GM23338 (cell line): ENCODE results near the gene ART1. TPM values are rescaled to one million over a fixed set of nuclear protein-coding genes. Genes with fewer than 3 reads are reported as not detected.

ENCODE experiments used
- ATAC-seq: fragments of 200-7000 bp; cut with Tn5 transposase; 3 replicates; pipeline ENCODE4 v1.9.1; 2020
- DNase-seq: peaks from one replicate; pipeline ENCODE4 v3.0.0-alpha.2; 2015; ENCODE audit warnings: low spot score
- H2AFZ ChIP-seq: fragments of 200-600 bp; sonication (generic); 2 replicates; pipeline ENCODE4 v1.8.0; 2016; ENCODE audit warnings: antibody characterized with exemption, mild to moderate bottlenecking, moderate library complexity
- H3F3A ChIP-seq: fragments of 200-600 bp; sonication (generic); replicated peaks from 2 replicates; pipeline ENCODE4 v1.8.0; 2017; ENCODE audit warnings: antibody characterized with exemption, mixed run types, low read depth
- H3K27ac ChIP-seq: fragments of 200-600 bp; sonication (generic); 2 replicates; pipeline ENCODE4 v1.6.1; 2016; ENCODE audit warnings: low read depth
- H3K27me3 ChIP-seq: fragments of 200-600 bp; sonication (generic); 2 replicates; pipeline ENCODE4 v1.8.0; 2016; ENCODE audit warnings: mild to moderate bottlenecking, mixed run types, moderate library complexity; ENCODE audit not compliant: insufficient read depth
- H3K36me3 ChIP-seq: fragments of 200-600 bp; sonication (generic); 2 replicates; pipeline ENCODE4 v1.8.0; 2016; ENCODE audit warnings: mild to moderate bottlenecking; ENCODE audit not compliant: insufficient read depth
- H3K4me1 ChIP-seq: fragments of 200-600 bp; sonication (generic); 2 replicates; pipeline ENCODE4 v1.8.0; 2016; ENCODE audit warnings: mild to moderate bottlenecking, moderate library complexity; ENCODE audit not compliant: insufficient read depth
- H3K4me2 ChIP-seq: fragments of 200-600 bp; sonication (generic); 2 replicates; pipeline ENCODE4 v1.7.1; 2017; ENCODE audit warnings: mixed run types
- H3K4me3 ChIP-seq: fragments of 200-600 bp; sonication (generic); 2 replicates; pipeline ENCODE4 v1.6.1; 2016; ENCODE audit warnings: mixed run types
- H3K79me2 ChIP-seq: fragments of 200-600 bp; sonication (generic); replicated peaks from 2 replicates; pipeline ENCODE4 v1.8.0; 2017; ENCODE audit warnings: mild to moderate bottlenecking; ENCODE audit not compliant: insufficient read depth
- H3K9me2 ChIP-seq: fragments of 200-600 bp; sonication (generic); 2 replicates; pipeline ENCODE4 v1.8.0; 2017; ENCODE audit not compliant: insufficient read depth
- H4K20me1 ChIP-seq: fragments of 200-600 bp; sonication (generic); replicated peaks from 2 replicates; pipeline ENCODE4 v1.8.0; 2017; ENCODE audit warnings: mild to moderate bottlenecking; ENCODE audit not compliant: insufficient read depth
- H3K27ac Mint-ChIP-seq: 2 replicates; pipeline ENCODE4 v1.8.0; 2020; ENCODE audit warnings: inconsistent platforms, mild to moderate bottlenecking, moderate library complexity, mixed read lengths
- H3K27me3 Mint-ChIP-seq: 3 replicates; pipeline ENCODE4 v1.8.0; 2022; ENCODE audit warnings: low read depth, mild to moderate bottlenecking, moderate library complexity, mixed read lengths, inconsistent platforms; ENCODE audit not compliant: insufficient read depth, poor library complexity
- H3K36me3 Mint-ChIP-seq: 3 replicates; pipeline ENCODE4 v1.8.0; 2021; ENCODE audit warnings: low read depth, mild to moderate bottlenecking, inconsistent platforms, moderate library complexity, mixed read lengths
- H3K4me1 Mint-ChIP-seq: 3 replicates; pipeline ENCODE4 v1.8.0; 2020; ENCODE audit warnings: mild to moderate bottlenecking, inconsistent platforms, mixed read lengths
- H3K4me3 Mint-ChIP-seq: 3 replicates; pipeline ENCODE4 v1.8.0; 2021; ENCODE audit warnings: moderate library complexity, mild to moderate bottlenecking, inconsistent platforms, mixed read lengths
- H3K9me3 Mint-ChIP-seq: 3 replicates; pipeline ENCODE4 v1.8.0; 2020; ENCODE audit warnings: moderate library complexity, mild to moderate bottlenecking, inconsistent platforms, mixed read lengths
- CREB1 ChIP-seq: fragments of 250-450 bp; sonication (Bioruptor Pico); IDR thresholded peaks from 2 replicates; pipeline ENCODE4 v1.5.0; 2020; ENCODE audit warnings: low read depth, mild to moderate bottlenecking, moderate library complexity
- EZH2 ChIP-seq: fragments of 200-600 bp; sonication (generic); IDR thresholded peaks from one replicate; pipeline ENCODE4 v1.8.0; 2017; ENCODE audit warnings: antibody characterized with exemption, mild to moderate bottlenecking, low read depth; ENCODE audit not compliant: unreplicated experiment
- EZH2phosphoT487 ChIP-seq: fragments of 200-600 bp; sonication (generic); IDR thresholded peaks from one replicate; pipeline ENCODE4 v1.8.1; 2018; ENCODE audit warnings: antibody characterized with exemption; ENCODE audit not compliant: unreplicated experiment
- JUNB ChIP-seq: IDR thresholded peaks from one replicate; pipeline ENCODE4 v1.6.1; 2016; ENCODE audit warnings: antibody characterized with exemption; ENCODE audit not compliant: unreplicated experiment
- NANOG ChIP-seq: IDR thresholded peaks from 2 replicates; pipeline ENCODE4 v1.6.1; 2016; ENCODE audit warnings: antibody characterized with exemption, borderline replicate concordance
- POLR2AphosphoS5 ChIP-seq: IDR thresholded peaks from 2 replicates; pipeline ENCODE4 v1.6.1; 2016; ENCODE audit warnings: antibody characterized with exemption, low read depth
- STAT1 ChIP-seq: IDR thresholded peaks from one replicate; pipeline ENCODE4 v1.6.1; 2016; ENCODE audit warnings: antibody characterized with exemption; ENCODE audit not compliant: unreplicated experiment
- ZNF114 ChIP-seq: fragments of 250-450 bp; sonication (Bioruptor Pico); IDR thresholded peaks from 2 replicates; pipeline ENCODE4 v1.5.0; 2020; ENCODE audit warnings: mild to moderate bottlenecking, moderate library complexity
- ZNF331 ChIP-seq: fragments of 250-450 bp; sonication (Bioruptor Pico); IDR thresholded peaks from 2 replicates; pipeline ENCODE4 v1.5.0; 2020; ENCODE audit warnings: low read depth, mild to moderate bottlenecking, moderate library complexity
- polyA plus RNA-seq: library from polyadenylated mRNA; unstranded; fragments of >200 nt; fragmentation: Nextera tagmentation; extraction: Ambion mirVana; gene quantifications from 2 replicates; pipeline ENCODE4 v1.2.1, GENCODE V29; 2016
- total RNA-seq: library from RNA; depleted of rRNA; stranded (reverse); fragments of >200 nt; shearing (Covaris generic); gene quantifications from 2 replicates; pipeline ENCODE4 v1.2.3, GENCODE V29; 2014
- TF ChIP-seq, protein P1 (sequence below), 2 experiments: fragments of 200-600 bp in 1 of 2; sonication (generic) in 1 of 2; conservative IDR thresholded peaks; 2 replicates each; pipeline versions ENCODE4 v1.5.1 to v1.6.1; 2016 to 2017; ENCODE audit warnings: antibody characterized with exemption in 2 of 2, low read depth in 2 of 2, mild to moderate bottlenecking in 2 of 2, moderate library complexity in 1 of 2
- TF ChIP-seq, protein P2 (sequence below): IDR thresholded peaks from one replicate; pipeline ENCODE4 v1.6.1; 2018; ENCODE audit warnings: antibody characterized with exemption; ENCODE audit not compliant: unreplicated experiment
- TF ChIP-seq, protein P3 (sequence below): IDR thresholded peaks from 2 replicates; pipeline ENCODE4 v1.6.1; 2016; ENCODE audit warnings: antibody characterized with exemption
- TF ChIP-seq, protein P4 (sequence below): fragments of 250-450 bp; sonication (Bioruptor Pico); IDR thresholded peaks from 2 replicates; pipeline ENCODE4 v1.5.0; 2020; ENCODE audit warnings: mild to moderate bottlenecking, moderate library complexity

ART1 gene
- total and polyA plus RNA-seq, 2 experiments from 2014 or later = not detected

DNA sequence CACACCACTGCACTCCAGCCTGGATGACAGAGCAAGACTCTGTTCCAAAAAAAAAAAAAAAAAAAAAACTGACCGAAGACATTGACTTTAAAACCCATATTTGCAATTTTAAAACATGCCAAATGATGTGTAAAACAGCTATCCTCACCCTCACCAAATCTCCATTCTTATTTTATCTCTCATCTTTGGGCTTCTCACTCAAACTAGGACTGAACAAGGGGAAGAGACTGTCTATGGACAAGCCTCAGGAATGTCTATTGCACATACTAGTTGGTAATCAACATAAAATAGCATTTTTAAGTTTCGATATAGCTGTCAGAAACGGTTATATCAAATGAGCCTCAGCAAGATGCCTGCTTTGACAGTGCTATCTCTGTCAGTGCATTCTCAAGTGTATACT lies 34.1 kb downstream of the ART1 start:
- Mint-ChIP-seq H3K4me3 (no peak overlapping the region), H3K27me3 (peaks cover 3% of the 10 kb centered on the region), H3K9me3 (no peaks in the 10 kb centered on the region), H3K36me3 (peaks cover 85% of the 10 kb centered on the region), H3K27ac (no peak overlapping the region), H3K4me1 (no peaks in the 10 kb centered on the region)
- no peak overlapping the region for H2AFZ ChIP-seq
- ATAC-seq (no peak), DNase-seq (no peak)
- H3K79me2 ChIP-seq = no peaks in the 10 kb centered on the region
- no peak overlapping the region for H3K27ac ChIP-seq
- H3K4me3 ChIP-seq = no peak overlapping the region
- H3K4me2 ChIP-seq = no peak overlapping the region
- H3F3A ChIP-seq = 0 out of 2 replicates have a peak, but pooled peaks cover 4% of the 10 kb centered on the region
- no peaks in the 10 kb centered on the region for H3K9me2 ChIP-seq
- H3K4me1 ChIP-seq = no peaks in the 10 kb centered on the region
- H3K36me3 ChIP-seq = peaks cover 83% of the 10 kb centered on the region
- TF ChIP-seq CREB1 (CRISPR knock-in tag) (no peak), POLR2AphosphoS5 (no peak), JUNB (no peak), STAT1 (no peak), EZH2phosphoT487 (no peak), EZH2 (no peak), ZNF114 (CRISPR knock-in tag) (no peak), ZNF331 (no peak), NANOG (no peak)
- TF ChIP-seq, protein P1, sequence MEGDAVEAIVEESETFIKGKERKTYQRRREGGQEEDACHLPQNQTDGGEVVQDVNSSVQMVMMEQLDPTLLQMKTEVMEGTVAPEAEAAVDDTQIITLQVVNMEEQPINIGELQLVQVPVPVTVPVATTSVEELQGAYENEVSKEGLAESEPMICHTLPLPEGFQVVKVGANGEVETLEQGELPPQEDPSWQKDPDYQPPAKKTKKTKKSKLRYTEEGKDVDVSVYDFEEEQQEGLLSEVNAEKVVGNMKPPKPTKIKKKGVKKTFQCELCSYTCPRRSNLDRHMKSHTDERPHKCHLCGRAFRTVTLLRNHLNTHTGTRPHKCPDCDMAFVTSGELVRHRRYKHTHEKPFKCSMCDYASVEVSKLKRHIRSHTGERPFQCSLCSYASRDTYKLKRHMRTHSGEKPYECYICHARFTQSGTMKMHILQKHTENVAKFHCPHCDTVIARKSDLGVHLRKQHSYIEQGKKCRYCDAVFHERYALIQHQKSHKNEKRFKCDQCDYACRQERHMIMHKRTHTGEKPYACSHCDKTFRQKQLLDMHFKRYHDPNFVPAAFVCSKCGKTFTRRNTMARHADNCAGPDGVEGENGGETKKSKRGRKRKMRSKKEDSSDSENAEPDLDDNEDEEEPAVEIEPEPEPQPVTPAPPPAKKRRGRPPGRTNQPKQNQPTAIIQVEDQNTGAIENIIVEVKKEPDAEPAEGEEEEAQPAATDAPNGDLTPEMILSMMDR (conservative IDR thresholded peaks at IDR 0.05; ENCODE audit: low read depth in 2 of 2) = no peak
- TF ChIP-seq, protein P2, sequence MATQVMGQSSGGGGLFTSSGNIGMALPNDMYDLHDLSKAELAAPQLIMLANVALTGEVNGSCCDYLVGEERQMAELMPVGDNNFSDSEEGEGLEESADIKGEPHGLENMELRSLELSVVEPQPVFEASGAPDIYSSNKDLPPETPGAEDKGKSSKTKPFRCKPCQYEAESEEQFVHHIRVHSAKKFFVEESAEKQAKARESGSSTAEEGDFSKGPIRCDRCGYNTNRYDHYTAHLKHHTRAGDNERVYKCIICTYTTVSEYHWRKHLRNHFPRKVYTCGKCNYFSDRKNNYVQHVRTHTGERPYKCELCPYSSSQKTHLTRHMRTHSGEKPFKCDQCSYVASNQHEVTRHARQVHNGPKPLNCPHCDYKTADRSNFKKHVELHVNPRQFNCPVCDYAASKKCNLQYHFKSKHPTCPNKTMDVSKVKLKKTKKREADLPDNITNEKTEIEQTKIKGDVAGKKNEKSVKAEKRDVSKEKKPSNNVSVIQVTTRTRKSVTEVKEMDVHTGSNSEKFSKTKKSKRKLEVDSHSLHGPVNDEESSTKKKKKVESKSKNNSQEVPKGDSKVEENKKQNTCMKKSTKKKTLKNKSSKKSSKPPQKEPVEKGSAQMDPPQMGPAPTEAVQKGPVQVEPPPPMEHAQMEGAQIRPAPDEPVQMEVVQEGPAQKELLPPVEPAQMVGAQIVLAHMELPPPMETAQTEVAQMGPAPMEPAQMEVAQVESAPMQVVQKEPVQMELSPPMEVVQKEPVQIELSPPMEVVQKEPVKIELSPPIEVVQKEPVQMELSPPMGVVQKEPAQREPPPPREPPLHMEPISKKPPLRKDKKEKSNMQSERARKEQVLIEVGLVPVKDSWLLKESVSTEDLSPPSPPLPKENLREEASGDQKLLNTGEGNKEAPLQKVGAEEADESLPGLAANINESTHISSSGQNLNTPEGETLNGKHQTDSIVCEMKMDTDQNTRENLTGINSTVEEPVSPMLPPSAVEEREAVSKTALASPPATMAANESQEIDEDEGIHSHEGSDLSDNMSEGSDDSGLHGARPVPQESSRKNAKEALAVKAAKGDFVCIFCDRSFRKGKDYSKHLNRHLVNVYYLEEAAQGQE = no peak
- TF ChIP-seq, protein P3, sequence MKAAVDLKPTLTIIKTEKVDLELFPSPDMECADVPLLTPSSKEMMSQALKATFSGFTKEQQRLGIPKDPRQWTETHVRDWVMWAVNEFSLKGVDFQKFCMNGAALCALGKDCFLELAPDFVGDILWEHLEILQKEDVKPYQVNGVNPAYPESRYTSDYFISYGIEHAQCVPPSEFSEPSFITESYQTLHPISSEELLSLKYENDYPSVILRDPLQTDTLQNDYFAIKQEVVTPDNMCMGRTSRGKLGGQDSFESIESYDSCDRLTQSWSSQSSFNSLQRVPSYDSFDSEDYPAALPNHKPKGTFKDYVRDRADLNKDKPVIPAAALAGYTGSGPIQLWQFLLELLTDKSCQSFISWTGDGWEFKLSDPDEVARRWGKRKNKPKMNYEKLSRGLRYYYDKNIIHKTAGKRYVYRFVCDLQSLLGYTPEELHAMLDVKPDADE = no peak
- TF ChIP-seq, protein P4, sequence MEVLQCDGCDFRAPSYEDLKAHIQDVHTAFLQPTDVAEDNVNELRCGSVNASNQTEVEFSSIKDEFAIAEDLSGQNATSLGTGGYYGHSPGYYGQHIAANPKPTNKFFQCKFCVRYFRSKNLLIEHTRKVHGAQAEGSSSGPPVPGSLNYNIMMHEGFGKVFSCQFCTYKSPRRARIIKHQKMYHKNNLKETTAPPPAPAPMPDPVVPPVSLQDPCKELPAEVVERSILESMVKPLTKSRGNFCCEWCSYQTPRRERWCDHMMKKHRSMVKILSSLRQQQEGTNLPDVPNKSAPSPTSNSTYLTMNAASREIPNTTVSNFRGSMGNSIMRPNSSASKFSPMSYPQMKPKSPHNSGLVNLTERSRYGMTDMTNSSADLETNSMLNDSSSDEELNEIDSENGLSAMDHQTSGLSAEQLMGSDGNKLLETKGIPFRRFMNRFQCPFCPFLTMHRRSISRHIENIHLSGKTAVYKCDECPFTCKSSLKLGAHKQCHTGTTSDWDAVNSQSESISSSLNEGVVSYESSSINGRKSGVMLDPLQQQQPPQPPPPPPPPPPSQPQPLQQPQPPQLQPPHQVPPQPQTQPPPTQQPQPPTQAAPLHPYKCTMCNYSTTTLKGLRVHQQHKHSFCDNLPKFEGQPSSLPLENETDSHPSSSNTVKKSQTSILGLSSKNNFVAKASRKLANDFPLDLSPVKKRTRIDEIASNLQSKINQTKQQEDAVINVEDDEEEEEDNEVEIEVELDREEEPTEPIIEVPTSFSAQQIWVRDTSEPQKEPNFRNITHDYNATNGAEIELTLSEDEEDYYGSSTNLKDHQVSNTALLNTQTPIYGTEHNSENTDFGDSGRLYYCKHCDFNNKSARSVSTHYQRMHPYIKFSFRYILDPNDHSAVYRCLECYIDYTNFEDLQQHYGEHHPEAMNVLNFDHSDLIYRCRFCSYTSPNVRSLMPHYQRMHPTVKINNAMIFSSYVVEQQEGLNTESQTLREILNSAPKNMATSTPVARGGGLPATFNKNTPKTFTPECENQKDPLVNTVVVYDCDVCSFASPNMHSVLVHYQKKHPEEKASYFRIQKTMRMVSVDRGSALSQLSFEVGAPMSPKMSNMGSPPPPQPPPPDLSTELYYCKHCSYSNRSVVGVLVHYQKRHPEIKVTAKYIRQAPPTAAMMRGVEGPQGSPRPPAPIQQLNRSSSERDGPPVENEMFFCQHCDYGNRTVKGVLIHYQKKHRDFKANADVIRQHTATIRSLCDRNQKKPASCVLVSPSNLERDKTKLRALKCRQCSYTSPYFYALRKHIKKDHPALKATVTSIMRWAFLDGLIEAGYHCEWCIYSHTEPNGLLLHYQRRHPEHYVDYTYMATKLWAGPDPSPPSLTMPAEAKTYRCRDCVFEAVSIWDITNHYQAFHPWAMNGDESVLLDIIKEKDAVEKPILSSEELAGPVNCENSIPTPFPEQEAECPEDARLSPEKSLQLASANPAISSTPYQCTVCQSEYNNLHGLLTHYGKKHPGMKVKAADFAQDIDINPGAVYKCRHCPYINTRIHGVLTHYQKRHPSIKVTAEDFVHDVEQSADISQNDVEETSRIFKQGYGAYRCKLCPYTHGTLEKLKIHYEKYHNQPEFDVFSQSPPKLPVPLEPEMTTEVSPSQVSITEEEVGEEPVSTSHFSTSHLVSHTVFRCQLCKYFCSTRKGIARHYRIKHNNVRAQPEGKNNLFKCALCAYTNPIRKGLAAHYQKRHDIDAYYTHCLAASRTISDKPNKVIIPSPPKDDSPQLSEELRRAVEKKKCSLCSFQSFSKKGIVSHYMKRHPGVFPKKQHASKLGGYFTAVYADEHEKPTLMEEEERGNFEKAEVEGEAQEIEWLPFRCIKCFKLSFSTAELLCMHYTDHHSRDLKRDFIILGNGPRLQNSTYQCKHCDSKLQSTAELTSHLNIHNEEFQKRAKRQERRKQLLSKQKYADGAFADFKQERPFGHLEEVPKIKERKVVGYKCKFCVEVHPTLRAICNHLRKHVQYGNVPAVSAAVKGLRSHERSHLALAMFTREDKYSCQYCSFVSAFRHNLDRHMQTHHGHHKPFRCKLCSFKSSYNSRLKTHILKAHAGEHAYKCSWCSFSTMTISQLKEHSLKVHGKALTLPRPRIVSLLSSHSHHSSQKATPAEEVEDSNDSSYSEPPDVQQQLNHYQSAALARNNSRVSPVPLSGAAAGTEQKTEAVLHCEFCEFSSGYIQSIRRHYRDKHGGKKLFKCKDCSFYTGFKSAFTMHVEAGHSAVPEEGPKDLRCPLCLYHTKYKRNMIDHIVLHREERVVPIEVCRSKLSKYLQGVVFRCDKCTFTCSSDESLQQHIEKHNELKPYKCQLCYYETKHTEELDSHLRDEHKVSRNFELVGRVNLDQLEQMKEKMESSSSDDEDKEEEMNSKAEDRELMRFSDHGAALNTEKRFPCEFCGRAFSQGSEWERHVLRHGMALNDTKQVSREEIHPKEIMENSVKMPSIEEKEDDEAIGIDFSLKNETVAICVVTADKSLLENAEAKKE (CRISPR knock-in tag) = no peak
- H4K20me1 ChIP-seq = peaks cover 2% of the 10 kb centered on the region; the same call in 1 of the 2 replicates
- no peaks in the 10 kb centered on the region for H3K27me3 ChIP-seq
